Cardiac muscle cell (in vitro differentiated cells and primary cell): ENCODE results near the gene FOXK1. TPM values are rescaled to one million over a fixed set of nuclear protein-coding genes. Genes with fewer than 3 reads are reported as not detected.
A peak's percentile ranks its signal among the peaks of the same experiment; 100 is the strongest.

Experiments
- DNase-seq, 2 donors: peaks; one replicate each; pipeline versions ENCODE4 v3.0.0 to v3.0.0-alpha.2; 2010 to 2017; ENCODE audit warnings: low read depth in 1 of 2, low spot score in 1 of 2
- H3K27ac ChIP-seq: fragments of 200-600 bp; sonication (generic); 2 replicates; pipeline ENCODE4 v1.5.1; 2016
- H3K27me3 ChIP-seq: fragments of 200-600 bp; sonication (generic); 2 replicates; pipeline ENCODE4 v1.6.0; 2016; ENCODE audit warnings: control low read depth
- H3K36me3 ChIP-seq: fragments of 200-600 bp; sonication (generic); 2 replicates; pipeline ENCODE4 v1.5.1; 2016; ENCODE audit warnings: control low read depth
- H3K4me1 ChIP-seq: fragments of 200-600 bp; sonication (generic); 2 replicates; pipeline ENCODE4 v1.8.1; 2017; ENCODE audit warnings: low read depth, mild to moderate bottlenecking, mixed run types
- H3K4me3 ChIP-seq: fragments of 200-600 bp; sonication (generic); 2 replicates; pipeline ENCODE4 v1.5.1; 2016; ENCODE audit warnings: mild to moderate bottlenecking
- H3K9me3 ChIP-seq: fragments of 200-600 bp; sonication (generic); 2 replicates; pipeline ENCODE4 v1.5.1; 2017; ENCODE audit warnings: low read depth, mild to moderate bottlenecking, control low read depth
- CTCF ChIP-seq: IDR thresholded peaks from 2 replicates; pipeline ENCODE4 v1.5.1; 2012; ENCODE audit warnings: low read depth, mild to moderate bottlenecking, low read length
- polyA plus RNA-seq: library from polyadenylated mRNA; unstranded; fragments of >200 nt; fragmentation: Nextera tagmentation; extraction: Ambion mirVana; gene quantifications from 2 replicates; pipeline ENCODE4 v1.2.1, GENCODE V29; 2016
- total RNA-seq: library from RNA; depleted of rRNA; stranded (reverse); fragments of >200 nt; gene quantifications from 2 replicates; pipeline ENCODE4 v1.2.3, GENCODE V29; 2016

Gene FOXK1
- total and polyA plus RNA-seq, 2 experiments from 2014 or later = 8.7 to 55.0 TPM

- no peaks in the 10 kb centered on the region for H3K27me3 ChIP-seq
- no peak overlapping the region for H3K4me3 ChIP-seq
- peaks cover 8% of the 10 kb centered on the region for H3K36me3 ChIP-seq
- no peak for TF ChIP-seq CTCF
- no peak overlapping the region for H3K27ac ChIP-seq
- DNase-seq = no peak
- no peaks in the 10 kb centered on the region for H3K4me1 ChIP-seq
- H3K9me3 ChIP-seq = no peaks in the 10 kb centered on the region
These were observed 135.2 kb downstream of the FOXK1 start for GRCh38 chr7:4817178-4817901.

- peak in 1 of 2 donors; percentile 12 for DNase-seq
- no peaks in the 10 kb centered on the region for H3K27me3 ChIP-seq
- no peaks in the 10 kb centered on the region for H3K4me1 ChIP-seq
- H3K27ac ChIP-seq = no peak overlapping the region
- no peak overlapping the region for H3K4me3 ChIP-seq
- H3K9me3 ChIP-seq = no peaks in the 10 kb centered on the region
- no peak for TF ChIP-seq CTCF
- peaks cover 6% of the 10 kb centered on the region for H3K36me3 ChIP-seq
These were observed 136.1 kb downstream of the FOXK1 start for GRCh38 chr7:4818000-4818794.

GRCh38 chr7:4819560-4820404, 137.7 kb downstream of the FOXK1 start:
- Histone ChIP-seq H3K4me1 (no peaks in the 10 kb centered on the region), H3K27ac (no peak overlapping the region)
- no peak for TF ChIP-seq CTCF

GRCh38 chr7:4820405-4820966, 138.4 kb downstream of the FOXK1 start:
- no peak for DNase-seq

More at GRCh38 chr7:4819560-4820404, 137.7 kb downstream of the FOXK1 start:
- H3K4me3 ChIP-seq = no peak overlapping the region
- H3K27me3 ChIP-seq = no peaks in the 10 kb centered on the region
- DNase-seq = no peak
- H3K36me3 ChIP-seq = no peaks in the 10 kb centered on the region
- no peaks in the 10 kb centered on the region for H3K9me3 ChIP-seq

More at GRCh38 chr7:4820405-4820966, 138.4 kb downstream of the FOXK1 start:
- no peak overlapping the region for H3K27ac ChIP-seq
- H3K36me3 ChIP-seq = no peaks in the 10 kb centered on the region
- TF ChIP-seq CTCF = no peak
- H3K27me3 ChIP-seq = no peaks in the 10 kb centered on the region
- no peak overlapping the region for H3K4me3 ChIP-seq
- no peaks in the 10 kb centered on the region for H3K9me3 ChIP-seq
- H3K4me1 ChIP-seq = no peaks in the 10 kb centered on the region

Other genes starting within 250 kb of the FOXK1 start
- gene AP5Z1, start 93.3 kb downstream of the FOXK1 start, total RNA-seq = 21.1 and 22.1 TPM in 2 replicates
- gene AP5Z1, start 93.3 kb downstream of the FOXK1 start, polyA plus RNA-seq = 22.6 and 23.9 TPM in 2 replicates
- 0.28 and 0.39 TPM in 2 replicates for gene PAPOLB, start 179.7 kb downstream of the FOXK1 start, total RNA-seq
- gene PAPOLB, start 179.7 kb downstream of the FOXK1 start, polyA plus RNA-seq = not detected in 2 replicates
- gene RADIL, start 201.4 kb downstream of the FOXK1 start, total RNA-seq = 61.2 and 110 TPM in 2 replicates
- 41.6 and 60.6 TPM in 2 replicates for gene RADIL, start 201.4 kb downstream of the FOXK1 start, polyA plus RNA-seq